CD4-positive, alpha-beta T cell treated with Interleukin-1 beta for 1 hour (primary cell): ENCODE results near the gene PFDN5.
"Not testable (repeated sequence)": the region's sequence is repeated elsewhere in the genome, so short reads cannot be mapped to it uniquely, and the experiment has no call there.

Experiments
- DNase-seq, 2 donors: peaks; one replicate each; pipeline ENCODE4 v3.0.0-alpha.2; 2020 to 2022

The PFDN5 gene

DNA sequence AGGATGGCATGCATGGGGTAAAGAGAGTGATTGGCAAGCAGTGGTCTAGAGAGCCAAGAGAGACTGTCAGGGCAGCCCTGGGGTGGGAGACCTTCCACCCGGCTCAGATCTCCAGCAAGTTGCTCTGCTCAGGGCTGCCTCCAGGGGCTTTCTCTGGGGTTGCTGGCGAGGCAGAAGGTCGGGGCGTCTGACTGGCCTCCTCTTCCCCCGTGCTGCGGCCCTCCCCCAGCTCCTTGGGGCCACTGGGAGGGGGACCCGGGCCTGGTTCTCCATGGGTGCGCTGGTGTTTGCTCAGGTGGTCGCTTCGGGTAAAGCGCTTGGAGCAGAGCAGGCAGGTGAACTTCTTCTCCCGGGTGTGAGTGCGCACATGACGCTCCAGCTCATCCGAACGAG lies 32.7 kb downstream of the PFDN5 start:
- no peak for DNase-seq

DNA sequence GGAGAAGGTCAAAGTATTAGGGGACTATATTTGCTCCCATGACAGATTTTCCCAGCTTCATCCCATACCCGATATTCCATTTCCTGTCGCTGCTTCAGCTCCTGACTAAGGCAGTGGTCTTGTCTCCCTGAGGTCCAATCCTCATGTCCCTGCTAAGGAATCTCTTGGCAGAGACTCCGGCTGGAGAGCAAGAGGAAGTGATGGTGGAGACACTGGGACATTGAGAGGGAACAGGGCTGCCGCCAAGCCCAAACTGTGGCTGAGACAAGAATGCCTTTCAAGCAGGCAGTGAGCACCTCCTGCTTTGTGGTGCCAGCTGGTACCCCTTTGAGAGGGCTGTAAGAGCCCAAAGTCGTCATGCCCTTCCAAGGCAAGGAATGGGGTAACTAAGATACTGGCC lies 35.3 kb downstream of the PFDN5 start:
- no peak for DNase-seq

- not testable (repeated sequence) for DNase-seq
Measured at GRCh38 chr12:53332339-53332738, 37.0 kb downstream of the PFDN5 start.

DNA sequence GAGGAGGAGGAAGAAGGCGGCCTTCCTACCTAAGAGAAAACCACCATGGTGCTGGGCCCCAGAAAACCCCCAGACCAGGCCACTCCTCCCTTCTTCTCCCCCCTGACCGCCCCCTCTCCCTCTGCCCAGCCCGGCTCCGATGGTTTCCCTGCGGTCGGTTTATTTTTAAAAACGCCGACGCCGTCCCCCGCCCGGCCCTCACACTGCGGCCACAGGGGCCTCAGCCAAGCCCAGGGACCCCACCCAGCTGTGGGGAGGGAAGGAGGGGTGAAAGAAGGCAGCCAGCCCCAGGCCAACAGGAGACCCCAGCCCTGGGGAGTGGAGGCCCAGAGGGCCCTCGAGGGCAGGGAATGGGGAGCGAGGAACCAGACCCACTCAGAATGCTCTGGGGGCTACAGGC lies 37.4 kb downstream of the PFDN5 start:
- DNase-seq: no peak

- no peak for DNase-seq
Measured at GRCh38 chr12:53333289-53333688, 37.9 kb downstream of the PFDN5 start.

DNA sequence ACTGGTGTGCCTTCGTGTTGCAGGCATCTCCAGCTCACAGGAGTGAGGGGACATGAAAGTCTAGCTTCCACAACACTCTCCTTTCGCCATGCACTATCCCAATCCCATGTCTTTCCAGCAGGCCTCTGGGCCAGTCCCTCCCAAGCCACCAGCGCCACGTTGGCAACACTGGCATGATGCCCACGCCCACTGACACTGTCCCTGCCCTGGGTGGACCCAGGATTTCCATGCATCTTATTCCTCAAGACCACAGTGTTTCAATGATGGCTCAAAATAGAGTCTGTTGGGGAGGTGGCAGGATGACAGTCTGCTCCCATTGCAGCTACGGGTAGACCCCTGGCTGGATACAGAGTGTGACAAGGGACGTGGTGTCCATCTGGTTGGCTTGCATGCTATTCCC lies 38.5 kb downstream of the PFDN5 start:
- DNase-seq: no peak

DNA sequence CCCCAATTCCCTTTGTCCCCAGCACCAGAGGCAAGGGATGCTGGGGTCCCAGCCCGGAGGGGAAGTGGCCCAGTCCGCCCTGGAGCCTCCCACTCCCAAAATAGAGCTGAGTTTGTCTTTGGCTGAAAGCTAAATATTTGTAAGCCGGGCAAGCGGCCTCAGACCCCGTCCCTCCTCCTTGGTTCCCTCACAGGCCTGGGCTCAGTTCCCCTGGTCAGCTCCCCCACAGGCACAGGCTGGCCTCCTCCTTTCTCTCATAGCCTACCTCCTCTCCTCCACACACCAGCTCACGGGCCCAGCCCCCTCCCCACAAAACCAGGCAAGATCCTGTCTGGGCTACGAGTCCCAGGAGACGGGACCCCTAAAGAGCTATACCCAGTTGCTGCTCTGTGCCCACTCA lies 39.5 kb downstream of the PFDN5 start:
- DNase-seq: no peak

GRCh38 chr12:53336181-53336681 lies 40.9 kb downstream of the PFDN5 start, which contains the start of gene SP7:
Gene SP7, minus strand, starts transcription at chr12:53336354. Its CDS starts 708 bp downstream, at chr12:53335646.
- peak in 1 of 2 donors; percentile 23 for DNase-seq

GRCh38 chr12:53338017-53338416 lies 42.7 kb downstream of the PFDN5 start:
- no peak for DNase-seq

- no peak for DNase-seq
Measured at GRCh38 chr12:53338916-53339315, 43.6 kb downstream of the PFDN5 start.

DNA sequence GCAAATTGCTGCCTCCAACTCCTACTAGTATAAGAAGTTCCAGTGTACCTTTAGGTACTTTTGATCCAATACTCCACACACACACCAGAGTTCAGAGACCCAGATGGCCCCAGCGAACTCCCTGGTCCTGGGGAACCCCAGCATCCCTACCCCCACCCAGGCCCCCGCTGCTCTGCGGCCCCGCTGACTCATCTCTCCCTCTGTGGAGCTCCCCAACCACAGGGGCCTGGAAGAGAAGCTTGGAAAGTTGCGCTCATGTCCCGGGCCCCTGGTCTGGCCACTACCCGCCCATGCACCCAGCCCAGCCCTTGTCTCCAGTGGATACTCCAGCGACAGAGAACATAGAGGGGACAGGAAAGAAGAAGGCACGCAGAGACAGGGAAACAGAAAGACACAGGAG lies 45.1 kb downstream of the PFDN5 start:
- DNase-seq: no peak

DNA sequence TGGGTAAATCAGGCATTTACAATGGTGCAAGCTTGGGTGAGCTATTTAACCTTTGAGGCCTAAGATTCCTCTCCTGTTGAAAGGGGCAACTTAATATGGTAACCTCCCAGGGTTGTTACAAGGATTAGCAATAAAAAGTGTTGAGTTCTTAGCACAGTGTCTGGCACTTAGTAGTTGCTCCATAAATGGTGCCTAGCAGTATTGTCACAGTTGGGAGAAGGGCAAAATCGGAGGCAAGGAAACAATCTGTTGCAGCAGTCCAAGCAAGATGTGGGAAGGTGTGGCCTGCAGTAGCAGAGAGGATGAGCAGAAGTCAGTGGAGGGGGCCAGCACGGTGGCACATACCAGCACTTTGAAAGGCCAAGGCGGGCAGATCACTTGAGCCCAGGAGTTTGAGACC lies 48.1 kb downstream of the PFDN5 start:
- no peak for DNase-seq

DNA sequence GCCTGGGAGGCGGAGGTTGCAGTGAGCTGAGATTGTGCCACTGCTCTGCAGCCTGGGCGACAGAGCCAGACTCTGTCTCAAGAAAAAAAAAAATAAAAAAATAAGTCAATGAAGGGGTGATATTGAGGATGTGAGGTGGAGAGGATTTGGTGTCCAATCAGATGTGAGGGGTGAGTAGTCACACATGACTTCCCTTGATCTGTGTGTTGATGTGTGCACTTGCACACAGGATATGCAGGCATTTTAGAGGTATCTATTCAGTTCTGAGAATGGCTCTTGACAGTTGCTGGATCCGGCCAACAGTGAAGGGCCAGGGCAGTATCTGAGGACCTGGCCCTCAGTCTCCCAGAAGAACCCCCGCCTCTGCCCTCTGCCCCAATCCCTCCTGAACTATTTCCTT lies 48.6 kb downstream of the PFDN5 start:
- DNase-seq: no peak

- no peak for DNase-seq
Measured at GRCh38 chr12:53344487-53344823, 49.1 kb downstream of the PFDN5 start.

- DNase-seq: peak; percentile 73 to 75
Measured at GRCh38 chr12:53344824-53345485, 49.6 kb downstream of the PFDN5 start.

GRCh38 chr12:53345486-53346188 lies 50.3 kb downstream of the PFDN5 start:
- no peak for DNase-seq

DNA sequence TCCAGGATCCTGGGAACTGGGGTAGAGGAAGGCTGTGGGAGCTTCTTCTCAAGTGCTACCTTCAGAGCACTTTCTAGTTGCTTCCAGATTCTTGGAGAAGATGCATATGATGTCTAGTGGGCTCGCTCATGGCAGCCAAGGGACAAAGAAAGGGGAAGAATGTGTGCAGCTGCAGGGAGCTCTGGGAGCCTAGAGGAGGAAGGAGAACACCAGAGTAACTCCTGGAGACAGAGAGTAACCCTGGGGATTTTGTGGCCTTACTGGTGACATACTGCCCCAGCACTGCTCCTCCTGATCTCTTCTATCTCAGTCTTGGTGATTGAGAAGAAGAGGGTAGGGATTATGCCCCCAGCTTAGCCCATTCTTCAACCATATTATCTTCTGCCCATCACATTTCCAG lies 51.1 kb downstream of the PFDN5 start:
- DNase-seq: no peak

DNA sequence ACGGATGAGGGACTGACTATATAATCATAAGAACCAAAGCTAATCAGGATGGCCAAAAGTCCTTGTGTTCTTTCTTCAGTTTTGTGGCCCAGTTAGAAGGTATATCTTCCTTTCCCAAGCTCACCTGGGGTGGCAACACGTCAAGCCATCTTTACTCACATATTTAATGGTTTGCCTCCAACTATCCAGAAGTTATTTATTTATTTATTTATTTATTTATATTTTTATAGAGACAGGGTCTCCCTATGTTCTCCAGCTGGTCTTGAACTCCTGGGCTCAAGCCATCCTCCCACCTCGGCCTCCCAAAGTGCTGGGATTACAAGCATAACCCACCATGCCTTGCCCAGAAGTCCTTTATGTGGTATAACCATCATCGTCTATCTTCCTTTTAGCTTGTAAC lies 52.6 kb downstream of the PFDN5 start:
- DNase-seq: no peak
